Measurements from ENCODE around the gene DIRAS1. TPM values are rescaled to one million over a fixed set of nuclear protein-coding genes. Genes with fewer than 3 reads are reported as not detected.
"Not testable (repeated sequence)": the region's sequence is repeated elsewhere in the genome, so short reads cannot be mapped to it uniquely, and the experiment has no call there.

Gene DIRAS1
- total and polyA plus RNA-seq, 8 donors = 2.4 to 16.3 (median 3.4) TPM

DNA sequence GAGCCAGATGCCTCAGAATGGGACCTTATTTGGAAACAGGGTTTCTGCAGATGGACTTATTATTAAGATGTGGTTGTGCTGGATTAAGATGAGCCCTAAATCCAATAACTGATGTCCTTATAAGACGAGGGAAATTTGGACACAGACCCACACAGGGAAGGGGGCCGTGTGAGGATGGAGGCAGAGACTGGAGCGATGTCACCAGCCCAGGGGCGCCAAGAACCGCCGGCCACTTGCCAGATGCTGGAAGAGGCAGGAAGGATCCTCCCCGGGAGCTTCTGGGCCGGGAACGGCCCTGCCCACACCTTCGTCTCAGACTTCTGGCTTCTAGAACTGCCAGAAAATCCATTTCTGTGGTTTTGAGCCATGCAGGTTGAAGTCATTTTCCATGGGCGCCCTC lies 45.3 kb downstream of the DIRAS1 start:
- WGBS, 2 donors = 74 to 75% methylated on average over 11 of the region's 11 CpGs
- TF ChIP-seq, protein P1, sequence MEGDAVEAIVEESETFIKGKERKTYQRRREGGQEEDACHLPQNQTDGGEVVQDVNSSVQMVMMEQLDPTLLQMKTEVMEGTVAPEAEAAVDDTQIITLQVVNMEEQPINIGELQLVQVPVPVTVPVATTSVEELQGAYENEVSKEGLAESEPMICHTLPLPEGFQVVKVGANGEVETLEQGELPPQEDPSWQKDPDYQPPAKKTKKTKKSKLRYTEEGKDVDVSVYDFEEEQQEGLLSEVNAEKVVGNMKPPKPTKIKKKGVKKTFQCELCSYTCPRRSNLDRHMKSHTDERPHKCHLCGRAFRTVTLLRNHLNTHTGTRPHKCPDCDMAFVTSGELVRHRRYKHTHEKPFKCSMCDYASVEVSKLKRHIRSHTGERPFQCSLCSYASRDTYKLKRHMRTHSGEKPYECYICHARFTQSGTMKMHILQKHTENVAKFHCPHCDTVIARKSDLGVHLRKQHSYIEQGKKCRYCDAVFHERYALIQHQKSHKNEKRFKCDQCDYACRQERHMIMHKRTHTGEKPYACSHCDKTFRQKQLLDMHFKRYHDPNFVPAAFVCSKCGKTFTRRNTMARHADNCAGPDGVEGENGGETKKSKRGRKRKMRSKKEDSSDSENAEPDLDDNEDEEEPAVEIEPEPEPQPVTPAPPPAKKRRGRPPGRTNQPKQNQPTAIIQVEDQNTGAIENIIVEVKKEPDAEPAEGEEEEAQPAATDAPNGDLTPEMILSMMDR (IDR thresholded peaks at IDR 0.05) = no peak
- DNase-seq = no peak
- intact Hi-C loops (cut with DNase I) = no loop called here
- Histone ChIP-seq H3K27me3 (no peaks in the 10 kb centered on the region), H3K9me3 (no peaks in the 10 kb centered on the region), H3K36me3 (no peaks in the 10 kb centered on the region), H3K27ac (no peak overlapping the region), H3K4me3 (no peak overlapping the region), H3K4me1 (no peaks in the 10 kb centered on the region)
- FAIRE-seq = no peak
- ATAC-seq = no peak

DNA sequence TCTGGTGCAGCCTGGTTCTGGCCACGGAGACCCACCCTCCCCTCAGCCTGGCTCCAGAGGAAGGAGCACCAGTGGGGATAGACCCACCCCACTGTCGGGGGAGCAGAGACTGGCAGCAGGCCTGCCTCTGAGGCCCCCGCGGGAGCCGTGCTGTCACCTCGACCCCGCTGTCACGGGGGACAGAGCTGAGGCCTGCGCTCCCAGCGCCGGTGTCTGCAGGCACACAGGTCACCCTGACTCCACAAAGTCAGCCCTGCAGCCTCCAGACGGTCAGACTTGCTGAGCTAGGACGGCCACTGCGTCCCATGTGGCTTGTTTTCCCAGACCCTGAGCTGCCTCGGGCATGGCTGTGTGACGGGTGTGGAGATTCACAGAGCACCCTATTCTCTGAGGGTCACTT lies 51.0 kb downstream of the DIRAS1 start:
- TF ChIP-seq, protein P1 (IDR thresholded peaks at IDR 0.05) = no peak

DNA sequence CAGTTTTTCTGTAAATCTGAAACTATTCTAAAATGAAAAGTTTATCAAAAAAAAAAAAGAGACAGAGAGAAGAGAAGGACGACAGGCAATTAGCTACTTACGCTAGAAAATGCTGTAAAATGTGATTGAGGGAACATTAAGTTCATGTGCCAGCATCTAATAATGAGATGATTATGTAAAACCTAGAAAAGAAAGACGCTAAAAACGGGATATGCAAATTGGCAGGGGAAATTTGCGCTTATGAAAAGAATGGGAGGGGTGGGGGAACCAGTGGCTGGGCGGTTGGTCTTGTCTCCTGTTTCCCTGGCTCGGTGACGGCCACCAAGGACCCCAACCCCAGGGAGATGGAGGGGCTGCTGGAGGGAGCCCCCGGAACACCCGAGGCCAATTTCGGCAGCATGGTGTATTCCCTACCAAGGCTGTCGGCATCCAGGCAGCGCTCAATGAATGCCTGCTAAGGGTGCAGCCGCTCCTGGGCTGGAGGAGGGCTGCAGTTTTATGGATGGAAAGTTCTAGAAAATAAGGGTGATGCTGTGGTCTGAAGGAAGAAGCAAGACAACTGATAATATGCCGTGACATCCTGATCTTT lies 52.9 kb downstream of the DIRAS1 start:
- ATAC-seq = no peak
- no peaks in the 10 kb centered on the region for H3K27me3 ChIP-seq
- WGBS, 2 donors = 83 to 95% methylated on average over 15 of the region's 15 CpGs
- no peak overlapping the region for H3K4me3 ChIP-seq
- no peak for DNase-seq
- no peak for FAIRE-seq
- H3K36me3 ChIP-seq = no peaks in the 10 kb centered on the region
- TF ChIP-seq, protein P1 (IDR thresholded peaks at IDR 0.05) = no peak
- no peaks in the 10 kb centered on the region for H3K4me1 ChIP-seq
- intact Hi-C loops (cut with DNase I) = no loop called here
- H3K27ac ChIP-seq = no peak overlapping the region
- H3K9me3 ChIP-seq = no peaks in the 10 kb centered on the region

More for the DNA sequence above, 51.0 kb downstream of the DIRAS1 start:
- FAIRE-seq = no peak
- Histone ChIP-seq H3K4me3 (no peak overlapping the region), H3K9me3 (no peaks in the 10 kb centered on the region), H3K27ac (no peak overlapping the region), H3K4me1 (no peaks in the 10 kb centered on the region), H3K36me3 (no peaks in the 10 kb centered on the region), H3K27me3 (no peaks in the 10 kb centered on the region)
- intact Hi-C loops (cut with DNase I) = no loop called here
- ATAC-seq = no peak
- 82 to 83% methylated on average over 15 to 16 of the region's 16 CpGs for WGBS, 2 donors
- DNase-seq = no peak

DNA sequence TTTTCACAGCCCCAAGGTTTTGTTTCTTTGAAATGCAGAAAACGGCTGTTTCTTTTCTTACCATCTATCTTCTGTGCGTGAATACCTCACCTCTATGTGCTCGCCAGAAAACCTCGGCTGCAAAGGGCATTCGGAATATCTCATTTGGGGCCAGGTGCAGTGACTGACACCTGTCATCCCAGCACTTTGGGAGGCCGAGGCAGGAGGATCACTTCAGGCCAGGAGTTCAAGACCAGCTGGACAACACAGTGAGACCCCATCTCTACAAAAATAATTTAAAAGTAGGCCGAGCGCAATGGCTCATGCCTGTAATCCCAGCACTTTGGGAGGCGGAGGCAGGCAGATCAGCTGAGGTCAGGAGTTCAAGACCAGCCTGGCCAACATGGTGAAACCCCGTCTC lies 53.8 kb downstream of the DIRAS1 start:
- H3K27ac ChIP-seq; FAIRE-seq; intact Hi-C loops (cut with DNase I); H3K9me3 ChIP-seq; H3K4me1 ChIP-seq; H3K36me3 ChIP-seq; H3K4me3 ChIP-seq; H3K27me3 ChIP-seq; ATAC-seq; DNase-seq: not testable (repeated sequence)
- whole genome bisulfite sequencing, 2 donors = 93 to 96% methylated on average over 10 of the region's 10 CpGs

DNA sequence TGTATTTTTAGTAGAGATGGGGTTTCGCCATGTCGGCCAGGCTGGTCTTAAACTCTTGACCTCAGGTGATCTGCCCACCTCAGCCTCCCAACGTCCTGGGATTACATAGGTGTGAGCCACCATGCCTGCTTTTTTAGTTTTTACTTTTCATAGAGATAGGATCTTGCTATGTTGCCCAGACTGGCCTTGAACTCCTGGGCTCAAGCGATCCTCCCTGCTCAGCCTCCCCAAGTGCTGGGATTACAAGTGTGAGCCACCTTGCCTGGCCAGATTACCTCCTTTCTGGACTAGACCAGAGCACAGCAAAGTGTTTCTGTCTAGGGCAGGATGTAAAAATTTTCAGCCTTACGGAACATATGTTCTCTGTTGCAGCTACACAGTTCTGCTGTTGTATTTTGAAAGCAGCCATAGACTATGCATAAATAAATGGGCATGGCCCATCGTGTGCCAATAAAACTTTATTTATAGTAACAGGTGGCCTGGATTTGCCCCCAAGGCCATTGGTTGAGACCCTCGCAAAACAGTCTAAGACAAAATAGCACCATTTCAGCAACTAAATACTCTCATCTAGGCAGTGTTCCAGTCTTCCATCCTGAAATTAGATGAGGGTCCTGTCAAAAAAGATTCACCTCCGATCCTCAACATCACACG lies 54.7 kb downstream of the DIRAS1 start:
- no peaks in the 10 kb centered on the region for H3K36me3 ChIP-seq
- DNase-seq (no peak), FAIRE-seq (no peak), ATAC-seq (no peak)
- no peak overlapping the region for H3K27ac ChIP-seq
- H3K4me3 ChIP-seq = no peak overlapping the region
- no peaks in the 10 kb centered on the region for H3K9me3 ChIP-seq
- no peaks in the 10 kb centered on the region for H3K4me1 ChIP-seq
- intact Hi-C loops (cut with DNase I) = no loop called here
- 90 to 94% methylated on average over 9 of the region's 9 CpGs for WGBS, 2 donors
- no peaks in the 10 kb centered on the region for H3K27me3 ChIP-seq
- TF ChIP-seq, protein P1 (IDR thresholded peaks at IDR 0.05) = no peak
